Measurements from ENCODE around the gene RPUSD2. TPM values are rescaled to one million over a fixed set of nuclear protein-coding genes. Genes with fewer than 3 reads are reported as not detected.

Gene RPUSD2
- polyA plus RNA-seq, 1 experiment, result 5.9 TPM

GRCh38 chr15:40554161-40554525, 15.0 kb upstream of the RPUSD2 start:
- Histone ChIP-seq H3K4me3 (ENCODE audit: low read depth, low read length) (no peak overlapping the region), H3K9me3 (ENCODE audit: control insufficient read depth, insufficient read depth, low read length) (no peaks in the 10 kb centered on the region), H3K27ac (ENCODE audit: low read depth, low read length) (no peak overlapping the region), H3K27me3 (ENCODE audit: control insufficient read depth, insufficient read depth, low read length) (no peaks in the 10 kb centered on the region)
- TF ChIP-seq CTCF (IDR thresholded peaks at IDR 0.05; ENCODE audit: low read depth, low read length), result no peak
- no peak for DNase-seq (ENCODE audit: low read depth, low spot score)
- POLR2A ChIA-PET, result no interaction called here
- CTCF ChIA-PET, result interaction anchor here (0.6 kb wide), 1 partner anchor 775 kb away, joined by 3 read pairs; no protein-coding TSS in a partner anchor

- Histone ChIP-seq H3K4me3 (ENCODE audit: low read depth, low read length) (no peak overlapping the region), H3K27ac (ENCODE audit: low read depth, low read length) (no peak overlapping the region), H3K27me3 (ENCODE audit: control insufficient read depth, insufficient read depth, low read length) (no peaks in the 10 kb centered on the region), H3K9me3 (ENCODE audit: control insufficient read depth, insufficient read depth, low read length) (no peaks in the 10 kb centered on the region)
- TF ChIP-seq CTCF (IDR thresholded peaks at IDR 0.05; ENCODE audit: low read depth, low read length), result no peak
- POLR2A ChIA-PET, result no interaction called here
- CTCF ChIA-PET, result interaction anchor here (1.0 kb wide), 1 partner anchor 34 kb away, joined by 6 read pairs; no protein-coding TSS in a partner anchor
- DNase-seq (ENCODE audit: low read depth, low spot score), result no peak
These were observed 13.2 kb upstream of the RPUSD2 start for GRCh38 chr15:40555876-40556275.

GRCh38 chr15:40558952-40559742, 10.0 kb upstream of the RPUSD2 start:
- ChIA-PET CTCF (no interaction called here), POLR2A (no interaction called here)
- H3K27ac ChIP-seq (ENCODE audit: low read depth, low read length), result no peak overlapping the region
- no peak for DNase-seq (ENCODE audit: low read depth, low spot score)
- no peaks in the 10 kb centered on the region for H3K27me3 ChIP-seq (ENCODE audit: control insufficient read depth, insufficient read depth, low read length)
- no peak overlapping the region for H3K4me3 ChIP-seq (ENCODE audit: low read depth, low read length)
- H3K9me3 ChIP-seq (ENCODE audit: control insufficient read depth, insufficient read depth, low read length), result no peaks in the 10 kb centered on the region
- no peak for TF ChIP-seq CTCF (IDR thresholded peaks at IDR 0.05; ENCODE audit: low read depth, low read length)

GRCh38 chr15:40562691-40563090, 6.4 kb upstream of the RPUSD2 start:
- ChIA-PET CTCF (no interaction called here), POLR2A (no interaction called here)
- no peaks in the 10 kb centered on the region for H3K9me3 ChIP-seq (ENCODE audit: control insufficient read depth, insufficient read depth, low read length)

More at GRCh38 chr15:40562691-40563090, 6.4 kb upstream of the RPUSD2 start:
- no peak overlapping the region for H3K27ac ChIP-seq (ENCODE audit: low read depth, low read length)
- no peaks in the 10 kb centered on the region for H3K27me3 ChIP-seq (ENCODE audit: control insufficient read depth, insufficient read depth, low read length)
- TF ChIP-seq CTCF (IDR thresholded peaks at IDR 0.05; ENCODE audit: low read depth, low read length), result no peak
- H3K4me3 ChIP-seq (ENCODE audit: low read depth, low read length), result no peak overlapping the region
- no peak for DNase-seq (ENCODE audit: low read depth, low spot score)
